BLaER1 (cell line): ENCODE data around the gene CAP2.
"Not testable (repeated sequence)": the region's sequence is repeated elsewhere in the genome, so short reads cannot be mapped to it uniquely, and the experiment has no call there.

Source experiments
- H3K27ac ChIP-seq: shearing (Covaris generic); formaldehyde crosslinking; 2 replicates; pipeline ENCODE4 v1.8.1; 2022
- H3K27me3 ChIP-seq: shearing (Covaris generic); formaldehyde crosslinking; 2 replicates; pipeline ENCODE4 v1.8.1; 2022
- H3K36me3 ChIP-seq: shearing (Covaris generic); formaldehyde crosslinking; 2 replicates; pipeline ENCODE4 v1.8.1; 2022
- H3K4me1 ChIP-seq: shearing (Covaris generic); formaldehyde crosslinking; 2 replicates; pipeline ENCODE4 v1.8.1; 2022
- H3K4me2 ChIP-seq: shearing (Covaris generic); formaldehyde crosslinking; 2 replicates; pipeline ENCODE4 v1.8.1; 2022
- H3K4me3 ChIP-seq: shearing (Covaris generic); formaldehyde crosslinking; 2 replicates; pipeline ENCODE4 v1.8.1; 2022
- H3K9ac ChIP-seq: shearing (Covaris generic); formaldehyde crosslinking; 2 replicates; pipeline ENCODE4 v1.8.1; 2022
- H3K9me3 ChIP-seq: shearing (Covaris generic); formaldehyde crosslinking; 2 replicates; pipeline ENCODE4 v1.8.1; 2022
- H4K20me1 ChIP-seq: shearing (Covaris generic); formaldehyde crosslinking; 2 replicates; pipeline ENCODE4 v1.8.1; 2022
- Cebpa-rat ChIP-seq: shearing (Covaris generic); IDR thresholded peaks from 2 replicates; pipeline ENCODE4 v1.8.1; 2022

Gene CAP2

GRCh38 chr6:17415321-17415720, 21.9 kb downstream of the CAP2 start:
- Histone ChIP-seq H3K9me3 (peaks cover 21% of the 10 kb centered on the region), H3K36me3 (0 out of 2 replicates have a peak, but pooled peaks cover 2% of the 10 kb centered on the region), H3K9ac (no peak overlapping the region), H3K4me1 (peaks cover 58% of the 10 kb centered on the region), H3K27me3 (no peaks in the 10 kb centered on the region), H3K4me3 (no peak overlapping the region), H3K4me2 (no peak overlapping the region), H3K27ac (no peak overlapping the region), H4K20me1 (no peaks in the 10 kb centered on the region)
- no peak for TF ChIP-seq Cebpa-rat

DNA sequence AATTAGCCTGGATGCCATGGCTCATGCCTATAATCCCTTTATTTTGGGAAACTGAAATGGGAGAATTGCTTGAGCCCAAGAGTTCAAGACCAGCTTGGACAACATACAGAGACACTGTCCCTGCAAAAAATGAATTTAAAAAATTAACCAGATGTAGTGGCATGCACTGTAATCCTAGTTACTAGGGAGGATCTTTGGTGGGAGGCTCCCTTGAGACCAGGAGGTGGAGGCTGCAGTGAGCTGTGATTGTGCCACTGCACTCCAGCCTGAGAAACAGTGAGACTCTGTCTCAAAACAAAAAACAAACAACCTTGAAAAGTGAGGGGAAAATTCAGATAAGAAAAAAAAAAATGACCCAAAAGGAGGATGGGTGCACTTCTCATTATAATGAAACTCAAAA, 23.4 kb downstream of the CAP2 start:
- peak overlapping the region; percentile 76 for H3K4me2 ChIP-seq
- peak overlapping the region; percentile 94 for H3K27ac ChIP-seq
- TF ChIP-seq Cebpa-rat, result no peak
- peaks cover 73% of the 10 kb centered on the region for H3K4me1 ChIP-seq
- H3K9ac ChIP-seq, result no peak overlapping the region
- no peaks in the 10 kb centered on the region for H4K20me1 ChIP-seq
- H3K27me3 ChIP-seq, result no peaks in the 10 kb centered on the region
- no peak overlapping the region for H3K4me3 ChIP-seq
- H3K36me3 ChIP-seq, result no peaks in the 10 kb centered on the region
- H3K9me3 ChIP-seq, result peaks cover 11% of the 10 kb centered on the region; the same call in 1 of the 2 replicates

DNA sequence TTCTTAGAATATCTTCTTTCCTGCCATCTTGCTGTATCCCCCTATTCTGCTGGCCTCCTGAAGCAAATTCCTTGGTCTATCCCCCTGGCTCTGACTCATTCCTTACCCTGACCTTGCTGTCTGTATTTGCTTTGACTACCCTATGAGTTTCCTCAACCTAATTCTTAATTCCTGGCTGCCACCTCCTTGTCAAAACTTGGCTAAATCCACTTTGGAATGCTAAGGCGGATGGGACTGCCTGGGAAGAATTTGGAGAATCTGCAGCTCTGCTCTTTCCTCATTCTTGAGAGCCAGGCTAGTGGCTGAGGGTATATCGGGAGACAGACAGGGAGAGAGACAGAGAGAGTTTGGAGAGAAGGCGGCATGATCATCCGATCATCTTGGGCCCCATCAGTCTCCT, 24.4 kb downstream of the CAP2 start:
- no peak for TF ChIP-seq Cebpa-rat
- no peak overlapping the region for H3K4me3 ChIP-seq
- no peaks in the 10 kb centered on the region for H3K27me3 ChIP-seq
- peak overlapping the region; percentile 94 for H3K27ac ChIP-seq
- peak overlapping the region; percentile 76 for H3K4me2 ChIP-seq
- peaks cover 81% of the 10 kb centered on the region for H3K4me1 ChIP-seq
- peak overlapping the region; percentile 85 for H3K9ac ChIP-seq
- H3K36me3 ChIP-seq, result no peaks in the 10 kb centered on the region
- no peaks in the 10 kb centered on the region for H4K20me1 ChIP-seq
- H3K9me3 ChIP-seq, result peaks cover 7% of the 10 kb centered on the region; the same call in 1 of the 2 replicates

- Histone ChIP-seq H3K9me3 (peaks cover 7% of the 10 kb centered on the region; the same call in 1 of the 2 replicates), H3K4me1 (peaks cover 77% of the 10 kb centered on the region), H3K9ac (peak overlapping the region; percentile 85), H4K20me1 (no peaks in the 10 kb centered on the region), H3K27ac (peak overlapping the region; percentile 94), H3K27me3 (no peaks in the 10 kb centered on the region), H3K4me3 (peak overlapping the region; percentile 10; the same call in 1 of the 2 replicates), H3K4me2 (peak overlapping the region; percentile 76), H3K36me3 (no peaks in the 10 kb centered on the region)
- TF ChIP-seq Cebpa-rat, result peak; percentile 93
Measured at GRCh38 chr6:17418281-17419188, 25.1 kb downstream of the CAP2 start.

GRCh38 chr6:17419189-17419575, 25.8 kb downstream of the CAP2 start:
- H3K9me3 ChIP-seq, result peaks cover 7% of the 10 kb centered on the region; the same call in 1 of the 2 replicates
- H3K36me3 ChIP-seq, result 0 out of 2 replicates have a peak, but pooled peaks cover 3% of the 10 kb centered on the region
- peaks cover 76% of the 10 kb centered on the region for H3K4me1 ChIP-seq
- H3K4me3 ChIP-seq, result peak overlapping the region; percentile 10; the same call in 1 of the 2 replicates
- no peaks in the 10 kb centered on the region for H4K20me1 ChIP-seq
- H3K4me2 ChIP-seq, result peak overlapping the region; percentile 76
- H3K27me3 ChIP-seq, result no peaks in the 10 kb centered on the region
- H3K9ac ChIP-seq, result peak overlapping the region; percentile 85; the same call in 1 of the 2 replicates
- no peak for TF ChIP-seq Cebpa-rat
- H3K27ac ChIP-seq, result peak overlapping the region; percentile 94

- Histone ChIP-seq H3K27me3 (no peaks in the 10 kb centered on the region), H3K27ac (peak overlapping the region; percentile 94), H3K9ac (no peak overlapping the region), H3K9me3 (peaks cover 5% of the 10 kb centered on the region; the same call in 1 of the 2 replicates), H3K4me1 (peaks cover 76% of the 10 kb centered on the region), H4K20me1 (no peaks in the 10 kb centered on the region), H3K36me3 (0 out of 2 replicates have a peak, but pooled peaks cover 6% of the 10 kb centered on the region), H3K4me3 (no peak overlapping the region), H3K4me2 (no peak overlapping the region)
- no peak for TF ChIP-seq Cebpa-rat
Measured at GRCh38 chr6:17420368-17420767, 27.0 kb downstream of the CAP2 start.

GRCh38 chr6:17421406-17421805, 28.0 kb downstream of the CAP2 start:
- Histone ChIP-seq H3K4me2 (peak overlapping the region; percentile 27), H3K9me3 (no peaks in the 10 kb centered on the region), H3K36me3 (0 out of 2 replicates have a peak, but pooled peaks cover 6% of the 10 kb centered on the region), H3K27ac (peak overlapping the region; percentile 32; the same call in 1 of the 2 replicates), H3K4me1 (peaks cover 68% of the 10 kb centered on the region), H4K20me1 (no peaks in the 10 kb centered on the region), H3K4me3 (no peak overlapping the region), H3K9ac (no peak overlapping the region), H3K27me3 (no peaks in the 10 kb centered on the region)
- no peak for TF ChIP-seq Cebpa-rat

DNA sequence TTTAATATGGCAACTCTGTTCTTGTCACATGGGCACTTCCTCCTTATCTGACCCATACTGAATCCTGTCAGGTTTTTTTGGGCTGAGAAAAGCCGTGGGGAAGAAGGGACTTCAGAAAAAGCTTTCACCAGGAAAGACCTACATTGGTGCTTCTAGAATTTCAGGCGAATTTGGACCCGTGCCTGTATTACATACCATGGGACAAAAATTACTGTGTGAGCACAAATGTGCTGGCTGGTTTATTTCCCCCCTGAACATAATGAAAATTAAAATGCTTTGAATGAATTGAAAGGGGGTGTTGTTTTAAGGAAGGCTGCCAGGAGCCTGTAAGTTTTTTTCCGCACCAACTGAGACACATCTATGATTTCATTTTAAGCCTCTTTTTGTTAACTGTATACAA, 29.6 kb downstream of the CAP2 start:
- Histone ChIP-seq H4K20me1 (no peaks in the 10 kb centered on the region), H3K4me2 (no peak overlapping the region), H3K9ac (no peak overlapping the region), H3K9me3 (peaks cover 7% of the 10 kb centered on the region; the same call in 1 of the 2 replicates), H3K4me1 (peaks cover 51% of the 10 kb centered on the region), H3K27me3 (no peaks in the 10 kb centered on the region), H3K4me3 (no peak overlapping the region), H3K27ac (no peak overlapping the region), H3K36me3 (peaks cover 20% of the 10 kb centered on the region)
- TF ChIP-seq Cebpa-rat, result no peak

DNA sequence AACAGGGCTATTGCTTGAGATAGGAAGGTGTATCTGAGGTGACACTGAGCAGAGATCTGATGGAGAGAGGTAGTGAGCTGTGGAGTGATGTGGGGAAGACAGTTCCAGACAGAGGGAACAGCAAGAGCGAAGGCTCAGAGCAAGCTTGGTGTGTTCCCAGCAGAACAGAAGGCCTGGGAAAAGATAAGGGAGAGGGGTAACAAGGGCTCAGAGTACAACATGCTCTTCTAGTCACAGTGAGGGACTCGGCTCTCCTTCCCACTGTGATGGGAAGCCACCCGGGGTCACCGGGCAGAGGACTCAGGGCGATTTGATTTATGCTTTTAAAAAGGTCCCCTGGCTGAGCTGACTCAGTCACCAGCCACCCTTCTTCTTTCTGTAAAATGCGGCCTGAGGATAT, 33.7 kb downstream of the CAP2 start:
- Histone ChIP-seq H3K9ac (no peak overlapping the region), H3K4me3 (no peak overlapping the region), H3K36me3 (peaks cover 20% of the 10 kb centered on the region), H3K4me1 (0 out of 2 replicates have a peak, but pooled peaks cover 11% of the 10 kb centered on the region), H3K27me3 (no peaks in the 10 kb centered on the region), H3K27ac (no peak overlapping the region), H3K4me2 (no peak overlapping the region), H3K9me3 (peaks cover 7% of the 10 kb centered on the region; the same call in 1 of the 2 replicates), H4K20me1 (no peaks in the 10 kb centered on the region)
- TF ChIP-seq Cebpa-rat, result no peak

- Histone ChIP-seq H3K4me3 (no peak overlapping the region), H3K4me1 (0 out of 2 replicates have a peak, but pooled peaks cover 5% of the 10 kb centered on the region), H3K27me3 (no peaks in the 10 kb centered on the region), H3K4me2 (no peak overlapping the region), H4K20me1 (no peaks in the 10 kb centered on the region), H3K36me3 (peaks cover 20% of the 10 kb centered on the region), H3K9me3 (peaks cover 7% of the 10 kb centered on the region; the same call in 1 of the 2 replicates), H3K9ac (no peak overlapping the region), H3K27ac (no peak overlapping the region)
- no peak for TF ChIP-seq Cebpa-rat
Measured at GRCh38 chr6:17427617-17428016, 34.2 kb downstream of the CAP2 start.

GRCh38 chr6:17428595-17429120, 35.3 kb downstream of the CAP2 start:
- H3K9me3 ChIP-seq, H3K4me1 ChIP-seq, H3K27me3 ChIP-seq, H3K9ac ChIP-seq, H3K27ac ChIP-seq, H3K4me3 ChIP-seq, H3K4me2 ChIP-seq, H4K20me1 ChIP-seq: not testable (repeated sequence)
- H3K36me3 ChIP-seq, result peaks cover 27% of the 10 kb centered on the region
